ENCODE results near the gene SETD1B.
"Not testable (repeated sequence)": the region's sequence is repeated elsewhere in the genome, so short reads cannot be mapped to it uniquely, and the experiment has no call there.

SETD1B gene

DNA sequence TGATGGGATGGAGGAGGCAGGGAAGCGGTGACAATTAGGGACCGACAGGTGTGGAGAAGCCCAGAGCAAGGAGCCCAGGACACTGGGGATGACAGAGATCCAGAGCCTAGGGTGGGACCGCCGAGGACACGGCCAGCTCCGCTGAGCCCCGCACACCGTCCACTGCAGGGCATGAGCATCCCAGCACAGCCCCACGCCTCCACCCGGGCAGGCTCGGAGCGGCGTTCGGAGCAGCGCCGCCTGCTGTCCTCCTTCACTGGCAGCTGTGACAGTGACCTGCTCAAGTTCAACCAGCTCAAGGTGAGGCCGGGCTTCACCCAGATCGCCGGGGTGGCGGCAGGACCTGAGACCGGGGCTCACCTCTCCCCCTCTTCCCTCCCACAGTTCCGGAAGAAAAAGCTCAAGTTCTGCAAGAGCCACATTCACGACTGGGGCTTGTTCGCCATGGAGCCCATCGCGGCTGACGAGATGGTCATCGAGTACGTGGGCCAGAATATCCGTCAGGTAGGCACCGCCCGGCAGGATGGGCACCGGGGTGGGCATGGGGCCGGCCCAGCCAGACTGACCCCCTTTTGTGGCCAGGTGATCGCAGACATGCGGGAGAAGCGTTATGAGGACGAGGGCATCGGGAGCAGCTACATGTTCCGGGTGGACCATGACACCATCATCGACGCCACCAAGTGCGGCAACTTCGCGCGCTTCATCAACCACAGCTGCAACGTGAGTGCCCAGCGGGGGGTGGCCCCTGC lies 23.7 kb downstream of the SETD1B start:
- DNase-seq, result no peak

DNA sequence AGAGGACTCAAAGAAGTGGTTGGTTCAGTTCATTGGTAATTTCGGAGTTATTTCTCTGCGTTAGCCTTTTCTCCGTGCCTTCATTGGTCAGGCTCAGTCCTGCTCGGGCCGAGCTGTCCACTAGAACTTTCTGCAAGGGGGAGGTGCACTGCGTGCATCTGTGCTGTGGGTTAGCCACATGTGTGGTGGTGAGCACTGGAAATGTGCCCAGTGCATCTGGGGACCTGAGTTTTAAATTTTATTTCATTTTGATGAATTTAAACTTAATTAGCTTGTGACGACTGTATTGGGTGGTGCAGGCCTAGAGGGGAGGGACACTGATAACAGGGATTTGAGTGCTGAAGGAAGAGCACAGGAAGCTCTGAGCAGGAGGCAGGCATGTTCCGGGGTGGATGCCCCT lies 24.5 kb downstream of the SETD1B start:
- no peak for DNase-seq

DNA sequence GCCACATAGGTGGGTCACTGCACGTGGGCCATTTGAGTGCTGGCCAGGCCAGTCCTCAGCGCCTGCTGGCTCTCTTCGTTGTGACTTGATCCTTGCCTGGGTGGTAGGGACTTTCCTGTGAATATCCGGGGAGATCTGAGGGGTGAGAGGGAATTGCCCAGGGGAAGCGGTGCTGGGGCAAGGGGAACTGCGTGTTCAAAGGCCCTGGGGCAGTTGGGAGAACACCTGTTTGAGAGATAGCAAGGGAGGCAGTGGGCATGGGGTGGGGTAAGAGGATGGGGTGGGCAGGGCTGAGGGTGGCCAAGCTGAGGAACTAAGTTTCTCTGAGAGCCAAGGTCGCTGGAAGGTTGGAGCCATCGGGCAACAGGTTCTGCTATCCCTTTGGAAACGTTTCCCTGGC lies 25.0 kb downstream of the SETD1B start:
- DNase-seq, result no peak

DNA sequence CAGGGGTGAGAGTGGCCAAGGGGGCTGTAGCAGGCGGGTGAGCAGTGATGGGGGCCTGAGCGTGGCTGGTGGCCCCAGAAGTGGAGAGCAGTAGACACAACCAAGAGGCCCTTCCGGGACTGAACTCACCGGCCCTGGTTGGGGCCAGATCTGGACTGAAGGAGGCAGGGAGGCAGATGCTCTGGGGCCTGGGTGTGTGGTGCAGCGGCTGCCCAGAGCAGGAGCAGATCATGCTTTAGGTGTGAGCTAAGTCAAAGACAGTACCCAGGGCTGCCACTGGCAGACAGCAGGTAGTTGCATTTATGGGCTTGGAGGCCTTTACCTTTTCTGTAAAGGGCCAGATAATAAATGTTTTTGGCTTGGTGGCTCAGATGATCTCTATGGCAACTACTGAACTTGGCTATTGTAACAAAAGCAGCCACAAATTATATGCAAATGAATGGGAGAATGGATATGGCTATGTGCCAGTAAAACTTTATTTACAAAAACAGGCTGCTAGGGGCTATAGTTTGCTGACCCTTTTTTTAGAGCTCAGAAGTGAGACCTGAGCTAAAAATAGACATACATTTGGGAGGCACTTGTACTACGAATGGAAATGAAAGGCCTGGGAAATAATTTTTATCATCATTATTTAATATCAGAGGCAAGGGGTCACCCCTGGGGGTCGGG lies 25.6 kb downstream of the SETD1B start:
- no peak for DNase-seq

DNA sequence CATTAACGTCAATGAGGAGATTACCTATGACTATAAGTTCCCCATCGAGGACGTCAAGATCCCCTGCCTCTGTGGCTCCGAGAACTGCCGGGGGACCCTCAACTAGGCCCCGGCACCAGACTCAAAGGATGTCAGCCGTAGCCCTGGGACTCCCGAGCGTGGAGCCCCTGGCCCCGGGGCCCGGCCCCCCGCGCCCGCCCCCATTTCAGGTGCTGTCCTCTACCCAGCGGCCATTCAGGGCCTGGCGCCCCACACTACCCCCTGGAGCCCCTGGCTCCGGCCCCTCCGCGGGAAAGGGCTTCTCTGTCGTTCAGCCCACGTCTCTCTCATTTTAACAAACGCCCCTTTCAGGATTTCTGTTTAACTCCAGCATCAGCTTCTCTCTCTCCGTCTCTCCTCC lies 26.3 kb downstream of the SETD1B start:
- DNase-seq, result no peak

DNA sequence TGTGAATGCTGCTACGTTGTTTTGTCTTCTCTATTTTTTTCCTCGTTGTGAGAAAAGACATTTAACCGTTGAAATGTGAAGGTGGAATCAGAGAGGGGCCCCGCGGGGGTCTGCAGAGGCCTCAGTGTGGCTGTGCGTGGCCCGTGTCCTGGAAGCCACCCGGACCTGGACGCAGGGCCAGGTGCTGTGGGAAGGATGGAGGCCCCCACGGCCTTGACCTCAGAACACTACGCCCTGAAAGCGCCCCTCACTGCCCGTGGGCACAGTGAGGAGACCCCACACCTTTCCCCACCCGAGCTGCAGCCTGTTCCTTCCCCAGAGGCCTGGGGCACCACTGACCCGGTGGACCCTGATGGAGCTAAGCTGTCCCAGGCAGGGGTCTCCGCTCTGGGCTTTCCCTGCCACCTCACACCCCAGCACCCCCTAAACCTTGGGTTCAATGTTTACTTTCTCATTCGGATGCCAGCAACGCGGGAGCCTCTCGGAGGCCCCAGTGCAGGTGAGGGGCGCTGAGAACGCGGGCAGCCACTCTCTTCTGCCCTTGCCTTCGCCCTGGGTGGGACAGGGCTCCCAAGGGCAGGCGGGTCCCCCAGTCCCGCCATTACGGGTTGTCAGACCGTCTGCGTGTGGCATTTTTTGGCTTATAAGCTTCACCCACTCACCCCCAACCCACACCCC lies 26.9 kb downstream of the SETD1B start:
- no peak for DNase-seq

DNA sequence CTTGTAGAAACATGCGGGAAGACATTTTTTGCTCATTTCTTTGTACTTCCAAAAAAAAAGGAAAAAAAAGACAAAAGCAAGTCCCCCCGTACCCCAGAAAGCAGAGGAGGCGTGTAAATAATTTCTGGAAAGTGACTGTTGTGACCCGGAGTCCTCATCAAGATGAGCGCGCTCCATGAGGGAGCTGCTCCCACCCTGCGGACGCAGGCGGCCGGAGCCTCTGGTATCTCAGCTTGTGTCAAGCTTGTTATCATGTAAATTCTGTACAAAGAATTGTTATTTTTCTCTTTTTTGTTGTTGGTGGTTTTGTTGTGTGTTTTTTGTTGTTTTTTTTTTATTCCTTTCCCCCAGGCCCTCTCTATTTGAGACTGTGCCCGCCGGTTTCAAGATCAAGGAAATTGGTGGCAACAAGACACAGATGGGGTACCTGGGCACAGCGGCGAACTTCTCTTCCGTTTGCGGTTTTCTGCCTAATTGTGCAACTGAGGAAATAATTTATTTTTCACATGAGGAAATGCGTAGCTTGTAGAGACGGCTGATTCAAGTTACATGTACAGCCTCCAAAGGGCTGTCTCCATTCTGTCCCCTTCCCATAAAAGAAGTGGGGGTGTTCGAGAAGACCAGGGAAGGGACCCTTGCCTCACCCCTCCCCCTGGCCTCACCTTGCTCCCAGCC lies 27.9 kb downstream of the SETD1B start:
- DNase-seq, result no peak

DNA sequence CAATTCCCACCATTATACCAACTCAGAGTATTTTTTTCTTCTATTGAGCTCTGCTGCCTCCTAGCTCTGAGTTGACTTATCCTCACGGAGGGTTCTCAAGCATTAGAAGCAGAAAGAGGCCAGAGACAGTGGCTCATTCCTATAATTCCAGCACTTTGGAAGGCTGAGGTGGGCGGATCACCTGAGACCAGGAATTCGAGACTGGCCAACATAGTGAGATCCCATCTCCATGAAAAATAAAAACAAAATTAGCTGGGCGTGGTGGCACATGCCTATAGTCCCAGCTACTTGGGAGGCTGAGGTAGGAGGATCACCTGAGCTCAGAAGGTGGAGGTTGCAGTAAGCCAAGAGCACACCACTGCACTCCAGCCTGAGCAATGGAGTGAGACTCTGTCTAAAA lies 33.9 kb downstream of the SETD1B start:
- DNase-seq, result no peak

DNA sequence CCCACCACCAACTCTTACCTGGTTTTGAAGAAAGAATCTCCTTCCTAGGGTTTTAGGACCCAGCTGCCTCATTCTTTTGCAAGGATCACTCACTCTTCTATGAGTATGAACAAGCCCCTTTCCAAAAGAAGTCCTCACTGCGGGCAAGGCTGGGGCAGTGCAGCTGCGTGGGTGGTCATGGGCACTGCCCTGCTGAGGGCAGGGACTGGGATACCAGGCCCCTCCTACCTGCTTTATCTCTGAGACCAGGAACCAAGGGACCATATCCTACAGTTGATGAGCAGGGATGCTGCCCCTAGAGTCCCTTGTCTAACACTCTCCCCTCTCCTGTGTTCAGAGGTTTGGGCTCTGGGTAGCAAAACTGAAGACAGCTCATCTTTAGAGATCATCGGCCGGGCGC lies 34.3 kb downstream of the SETD1B start:
- no peak for DNase-seq

DNA sequence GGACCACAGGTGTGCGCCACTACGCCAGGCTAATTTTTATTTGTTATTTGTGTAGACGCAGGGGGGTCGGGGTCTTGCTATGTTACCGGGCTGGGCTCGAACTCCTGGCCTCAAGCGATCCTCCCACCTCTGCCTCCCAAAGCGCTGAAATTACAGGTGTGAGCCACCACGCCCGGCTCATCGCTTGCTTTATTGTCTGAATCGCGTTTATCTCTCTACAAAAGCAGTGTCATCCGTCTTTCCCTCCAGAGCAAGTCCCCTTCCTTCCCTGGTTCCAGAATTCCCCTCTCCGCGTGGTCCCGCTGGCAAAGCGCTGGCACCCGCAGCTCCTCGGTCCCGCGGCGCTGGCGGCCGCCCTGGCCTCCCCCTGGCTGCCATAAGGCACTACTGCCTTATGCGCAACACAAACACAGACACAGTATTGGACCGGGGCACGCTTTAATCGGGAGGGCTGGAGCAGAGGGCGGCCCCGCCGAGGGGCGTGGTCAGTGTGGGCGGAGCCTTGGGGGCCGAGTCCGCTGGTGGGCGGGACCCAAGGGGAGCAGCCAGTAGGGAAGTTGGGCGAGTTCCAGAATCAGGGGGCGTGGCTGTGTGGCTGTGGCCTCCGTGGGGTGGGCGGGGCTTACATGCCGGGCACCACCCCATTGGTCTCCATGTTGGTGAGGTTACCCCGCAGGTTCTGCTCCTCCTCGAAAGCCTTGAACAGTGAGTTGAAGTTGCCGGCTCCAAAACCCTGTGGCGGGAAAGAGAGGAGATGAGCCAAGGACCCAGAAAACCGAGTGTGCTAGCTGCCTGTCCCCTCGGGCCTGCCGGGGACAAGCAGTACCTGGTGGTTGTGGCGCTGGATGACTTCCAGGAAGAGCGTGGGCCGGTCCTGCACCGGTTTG lies 35.5 kb downstream of the SETD1B start:
- peak; percentile 100 for DNase-seq

DNA sequence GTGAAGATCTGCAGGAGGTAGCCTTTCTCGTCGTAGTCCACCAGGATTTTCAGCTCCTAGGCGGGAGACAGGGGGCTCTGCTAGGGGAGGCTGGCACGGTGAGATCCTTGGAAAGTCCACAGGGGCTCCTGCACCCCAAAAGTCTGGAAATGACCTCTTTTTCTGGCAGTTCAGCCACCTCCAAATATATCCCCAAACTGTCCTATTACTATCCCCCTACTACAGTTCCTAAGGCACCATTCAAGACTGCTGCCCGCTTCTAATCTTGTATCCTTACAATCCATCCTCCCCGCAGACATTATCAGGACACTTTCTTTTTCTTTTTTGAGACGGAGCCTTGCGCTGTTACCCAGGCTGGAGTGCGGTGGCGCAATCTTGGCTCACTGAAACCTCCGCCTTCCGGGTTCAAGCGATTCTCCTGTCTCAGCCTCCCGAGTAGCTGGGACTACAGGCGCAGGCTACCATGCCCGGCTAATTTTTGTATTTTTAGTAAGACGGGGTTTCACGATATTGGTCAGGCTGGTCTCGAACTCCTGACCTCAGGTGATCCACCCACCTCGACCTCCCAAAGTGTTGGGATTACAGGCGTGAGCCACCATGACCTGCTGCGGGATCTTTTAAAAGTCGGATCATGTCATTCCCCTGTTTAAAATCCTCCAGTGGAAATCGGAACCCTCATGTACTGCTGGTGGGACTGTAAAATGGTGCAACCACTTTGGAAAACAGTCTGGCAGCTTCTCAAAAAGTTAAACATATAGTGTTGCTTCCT lies 36.4 kb downstream of the SETD1B start:
- DNase-seq, result no peak

DNA sequence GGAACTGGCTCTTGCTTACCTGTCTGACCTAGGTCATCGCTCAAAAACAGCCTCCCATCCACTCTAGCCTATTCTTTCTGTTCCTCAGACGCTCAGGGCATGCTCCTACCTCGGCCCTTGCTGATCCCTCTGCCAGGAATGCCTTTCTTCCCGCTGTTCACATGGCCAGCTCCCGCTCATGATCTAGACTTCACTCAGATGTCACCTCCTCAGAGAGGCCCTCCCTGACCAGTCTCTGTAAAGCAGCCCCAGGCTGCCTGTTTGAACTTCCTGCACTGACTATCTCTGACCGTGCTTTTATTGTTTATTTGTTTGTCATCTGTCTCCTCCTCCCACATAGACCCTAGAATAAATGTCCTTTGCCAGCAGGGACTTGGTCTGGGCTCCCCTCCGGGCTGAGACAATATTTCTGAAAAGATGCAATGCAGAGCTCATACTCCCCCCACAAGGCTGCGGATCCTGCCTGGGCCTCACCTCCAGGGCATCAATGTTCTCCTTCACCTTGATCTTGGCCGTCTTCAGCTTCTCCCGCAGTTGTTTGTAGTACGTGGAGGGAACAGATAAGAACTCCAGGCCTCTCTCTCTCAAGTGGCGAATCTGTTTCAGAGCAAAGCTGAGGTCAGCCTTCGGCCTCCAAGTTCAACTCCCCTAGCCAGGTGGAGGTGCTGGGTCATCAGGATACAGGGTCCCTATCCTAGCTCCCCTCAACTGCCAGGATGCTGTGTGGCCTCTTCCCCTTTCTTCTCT lies 39.6 kb downstream of the SETD1B start:
- DNase-seq, result no peak

DNA sequence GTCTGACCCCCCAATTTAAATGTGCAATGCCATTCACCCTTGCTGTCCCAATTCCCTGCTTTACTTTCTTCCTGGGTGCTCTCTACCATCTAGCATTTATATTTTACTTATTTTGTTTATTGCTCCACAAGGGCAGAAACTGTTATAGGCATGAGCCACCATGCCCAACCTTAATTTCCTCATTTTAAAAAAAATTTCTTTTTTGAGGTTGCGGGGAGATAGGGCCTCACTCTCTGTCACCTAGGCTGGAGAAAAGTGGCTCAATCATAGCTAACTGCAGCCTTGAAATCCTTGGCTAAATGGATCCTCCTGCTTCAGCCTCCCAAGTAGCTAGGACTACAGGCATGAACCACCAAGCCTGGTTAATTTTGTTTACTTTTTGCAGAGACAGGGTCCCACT lies 41.9 kb downstream of the SETD1B start:
- DNase-seq, result no peak

DNA sequence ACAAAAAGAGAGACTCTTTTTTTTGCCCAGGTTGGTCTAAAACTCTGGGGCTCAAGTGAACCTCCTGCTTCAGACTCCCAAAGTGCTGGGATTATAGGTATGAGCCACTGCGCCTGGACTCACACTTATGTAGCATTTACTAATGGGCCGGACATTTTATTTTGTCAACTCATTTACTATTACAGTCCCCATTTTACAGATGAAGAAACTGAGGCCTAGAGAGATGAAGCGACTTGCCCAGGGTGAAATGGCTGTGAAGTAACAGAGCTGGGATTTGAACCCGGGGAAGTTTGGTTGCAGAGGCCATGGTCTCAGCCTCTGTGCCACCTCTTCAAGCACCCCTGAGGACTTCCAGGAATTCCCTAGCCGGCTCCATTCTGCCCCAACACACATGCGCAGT lies 45.4 kb downstream of the SETD1B start:
- DNase-seq, result no peak

DNA sequence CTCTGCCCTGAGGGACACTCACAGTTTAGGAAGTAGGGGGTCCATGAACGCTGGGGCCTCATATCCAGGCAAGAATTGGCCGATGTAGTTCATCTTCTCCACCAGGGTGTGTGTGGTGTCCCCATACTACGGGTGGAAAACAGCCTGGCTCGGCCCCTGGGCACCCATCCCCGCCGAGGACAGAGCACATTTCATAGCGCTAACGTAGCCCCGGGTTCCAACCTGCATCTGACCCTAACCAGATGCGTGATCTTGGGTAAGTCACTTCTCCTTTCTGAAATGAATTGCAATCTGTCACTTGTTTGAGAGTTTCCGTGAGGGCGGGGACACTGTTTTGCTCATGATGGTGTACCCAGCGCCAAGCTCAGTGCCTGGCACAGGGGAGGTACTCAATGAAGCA lies 45.9 kb downstream of the SETD1B start:
- DNase-seq, result no peak

DNA sequence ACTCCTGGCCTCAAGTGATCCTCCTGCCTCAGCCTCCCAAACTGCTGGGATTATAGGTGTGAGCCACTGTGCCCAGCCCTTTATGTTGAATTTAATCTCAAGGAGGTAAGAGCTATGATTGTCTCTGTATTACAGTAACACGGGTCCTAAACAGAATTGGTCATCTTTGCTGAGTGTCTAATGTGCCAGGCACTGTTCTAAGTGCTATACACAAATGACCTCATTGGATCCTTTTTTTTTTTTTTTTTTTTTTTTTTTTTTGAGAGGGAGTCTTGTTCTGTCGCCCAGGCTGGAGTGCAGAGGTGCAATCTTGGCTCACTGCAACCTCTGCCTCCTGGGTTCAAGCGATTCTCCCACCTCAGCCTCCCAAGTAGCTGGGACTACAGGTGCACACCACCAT lies 48.6 kb downstream of the SETD1B start:
- not testable (repeated sequence) for DNase-seq

DNA sequence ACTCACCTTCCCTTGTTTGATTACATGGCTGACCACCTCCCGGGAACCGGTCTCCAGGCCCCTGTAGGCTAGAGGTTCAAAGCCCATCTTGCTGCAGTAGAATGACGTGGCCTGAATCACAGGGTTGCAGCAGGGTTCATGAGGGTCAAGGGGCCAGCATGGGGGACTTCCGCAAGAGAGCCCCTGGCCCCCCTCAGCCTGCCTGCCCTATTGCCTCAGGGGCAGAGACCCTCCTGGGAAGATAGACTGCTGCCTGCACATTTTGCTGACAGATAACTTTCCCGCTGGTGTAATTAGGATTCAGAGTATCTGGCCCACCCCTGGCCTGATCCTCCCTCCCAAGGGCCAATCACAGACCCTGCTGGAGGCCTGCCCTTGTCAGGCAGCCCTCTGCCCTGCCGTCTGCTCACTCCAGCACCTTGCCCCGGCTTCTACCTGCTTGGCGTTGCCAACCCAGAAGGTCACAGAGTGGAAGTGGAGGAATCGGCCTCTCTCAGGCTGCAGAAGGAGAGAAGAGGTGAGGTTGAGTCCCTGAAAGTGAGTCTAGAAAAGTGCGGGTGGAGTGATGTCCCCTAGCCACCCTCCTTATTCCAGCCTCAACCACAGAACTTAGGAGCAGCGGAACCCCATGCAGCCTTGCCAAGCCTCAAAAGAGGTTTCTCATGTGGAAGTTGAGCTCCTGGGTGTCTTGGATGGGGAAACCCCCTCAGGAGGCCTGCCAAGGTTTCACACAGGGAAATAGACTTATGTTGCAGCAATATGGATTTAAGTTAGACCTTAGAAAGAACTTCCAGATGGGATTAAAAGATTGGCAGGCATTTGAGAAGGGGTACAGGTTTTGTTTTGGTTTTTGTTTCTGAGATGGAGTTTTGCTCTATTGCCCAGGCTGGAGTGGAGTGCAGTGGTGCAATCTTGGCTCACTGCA lies 53.8 kb downstream of the SETD1B start:
- DNase-seq, result no peak

DNA sequence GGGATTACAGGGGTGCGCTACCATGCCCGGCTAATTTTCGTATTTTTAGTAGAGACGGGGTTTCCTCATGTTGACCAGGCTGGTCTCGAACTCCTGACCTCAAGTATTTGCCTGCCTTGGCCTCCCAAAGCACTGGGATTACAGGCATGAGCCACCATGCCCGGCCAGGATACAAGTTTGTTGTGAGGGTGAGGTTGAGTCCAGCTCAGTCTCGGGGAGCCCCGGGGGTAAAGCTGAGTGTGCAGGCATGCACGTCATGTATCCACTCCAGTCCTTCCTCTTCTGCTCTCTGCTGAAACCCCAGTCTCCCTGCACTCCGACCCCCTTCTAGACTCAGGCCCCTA lies 54.5 kb downstream of the SETD1B start:
- DNase-seq, result no peak

DNA sequence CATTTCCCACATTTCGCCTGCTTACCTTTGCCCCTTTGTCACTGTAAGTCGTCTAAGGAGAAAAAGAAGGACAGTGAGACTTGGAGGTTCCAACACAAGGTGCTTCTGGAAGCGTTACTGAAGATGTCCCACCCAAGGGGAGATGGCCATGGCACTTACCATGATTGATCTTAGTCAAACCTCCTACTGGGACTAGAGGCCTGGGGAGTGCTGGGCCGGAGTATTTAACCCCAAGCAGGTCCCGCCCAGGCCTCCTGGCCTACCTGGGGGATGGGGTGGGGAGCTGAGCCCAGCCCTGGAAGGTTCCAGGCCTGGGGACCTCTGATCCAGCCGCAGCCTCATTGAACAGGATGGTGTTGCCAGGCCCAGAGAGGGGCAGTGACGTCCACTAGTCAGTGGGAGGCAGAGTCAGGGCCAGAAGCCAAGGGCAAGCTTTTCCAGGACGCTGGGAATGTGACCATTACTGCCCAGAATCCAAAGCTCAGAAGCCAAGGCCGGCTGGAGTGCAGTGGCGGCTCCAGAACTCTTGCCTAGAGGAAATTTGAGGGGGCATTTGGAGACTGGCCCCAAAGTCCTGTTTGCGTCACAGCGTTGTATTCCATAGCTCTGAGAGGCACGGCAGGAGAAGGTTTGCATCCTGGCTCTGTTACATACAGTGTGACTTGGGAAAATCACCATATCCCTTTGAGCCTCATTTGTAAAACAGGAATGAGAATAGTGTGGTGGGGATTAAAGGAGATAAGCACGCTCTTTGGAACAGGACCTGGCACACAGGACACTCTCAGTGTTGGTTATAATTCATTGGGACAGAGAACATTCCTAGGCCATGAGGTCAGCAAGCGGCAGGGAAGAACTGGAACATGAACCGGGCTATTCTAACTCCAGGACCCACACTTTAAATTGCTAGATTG lies 55.1 kb downstream of the SETD1B start, which contains the start of gene HPD:
Gene HPD, minus strand, starts transcription at position 198 of the 911 bp plus-strand sequence. Its CDS starts 36 bp downstream, at position 162.
- DNase-seq, result no peak
